T-helper 22 cell (primary cell): ENCODE results near the gene CHCHD10.
"Not testable (repeated sequence)": the region's sequence is repeated elsewhere in the genome, so short reads cannot be mapped to it uniquely, and the experiment has no call there.

Experiments used
- DNase-seq: peaks from one replicate; pipeline ENCODE4 v3.0.0-alpha.2; 2020; ENCODE audit warnings: low read depth

Gene CHCHD10

DNA sequence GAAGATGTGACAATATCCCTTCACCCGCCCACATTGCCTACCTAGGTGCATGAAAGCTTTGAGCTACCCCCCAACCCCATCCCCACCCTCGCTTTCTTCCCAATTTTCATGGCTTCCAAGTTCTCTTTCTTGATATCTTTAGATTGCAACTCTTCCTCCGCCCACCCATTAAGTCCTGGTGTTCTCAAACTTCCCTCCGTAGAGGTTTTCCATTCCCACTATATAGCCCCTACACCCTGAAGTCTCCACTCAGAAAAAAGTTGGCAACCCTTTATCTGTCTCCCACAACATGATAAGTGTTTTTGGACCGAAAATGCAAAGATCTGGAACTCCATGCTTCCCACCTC is 17.4 kb downstream of the CHCHD10 start:
- DNase-seq, result no peak

DNA sequence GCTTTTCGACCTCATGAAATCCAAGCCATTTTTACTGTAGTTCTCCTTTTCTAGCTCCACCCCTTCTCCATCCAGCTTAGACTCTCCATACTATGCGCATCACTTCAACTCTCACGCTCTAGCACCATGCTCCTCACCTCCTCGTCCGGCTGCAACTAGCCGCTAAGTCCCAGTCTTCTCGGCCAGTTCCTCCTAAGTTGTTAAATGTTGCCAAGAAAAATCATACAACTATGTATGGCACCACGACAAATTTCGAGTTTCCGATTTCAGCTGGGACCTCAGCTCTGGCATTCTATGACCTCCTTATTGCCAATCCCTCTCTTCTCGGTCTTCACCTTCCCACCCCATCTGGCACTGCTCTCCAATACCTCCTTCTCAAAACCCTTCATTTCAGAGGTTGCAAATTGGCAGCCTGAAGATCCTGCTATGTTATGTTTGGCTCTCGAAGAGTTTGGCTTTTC is 17.9 kb downstream of the CHCHD10 start:
- no peak for DNase-seq

DNA sequence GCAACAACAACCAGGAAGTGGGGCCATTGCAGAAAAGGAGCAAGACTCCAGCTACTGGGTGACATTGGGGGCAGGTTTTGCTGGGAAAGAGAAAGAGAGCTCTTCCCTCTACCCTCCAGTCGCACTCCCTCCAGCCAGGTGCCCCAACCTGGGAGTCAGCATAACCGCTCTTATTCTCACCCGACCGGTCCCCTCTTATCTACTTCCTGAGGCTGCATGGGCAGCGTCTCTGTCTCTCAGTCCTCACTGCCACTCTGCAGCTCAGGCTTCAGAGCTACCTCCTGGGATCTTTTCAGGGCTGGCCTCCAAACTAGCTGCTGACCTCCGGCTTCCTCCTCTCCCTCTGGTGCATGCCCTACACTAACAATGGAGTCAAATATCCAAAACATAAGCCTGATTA is 22.0 kb downstream of the CHCHD10 start:
- DNase-seq, result no peak

DNA sequence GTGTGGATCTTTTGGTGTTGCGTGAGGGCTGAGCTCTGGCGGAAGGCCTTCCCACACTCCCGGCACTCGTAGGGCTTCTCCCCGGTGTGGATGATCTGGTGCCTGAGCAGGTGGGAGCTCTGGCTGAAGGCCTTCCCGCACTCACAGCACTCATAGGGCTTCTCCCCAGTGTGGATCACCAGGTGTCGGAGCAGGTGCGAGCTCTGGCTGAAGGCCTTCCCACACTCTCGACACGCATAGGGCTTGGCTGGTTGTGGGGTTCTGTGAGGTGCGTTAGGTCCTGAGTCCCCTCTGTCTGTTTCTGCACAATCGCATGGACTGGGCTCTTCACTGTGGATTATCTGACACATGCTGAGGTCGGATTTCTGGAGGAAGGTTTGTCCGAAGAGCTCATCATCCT is 23.3 kb downstream of the CHCHD10 start:
- no peak for DNase-seq

DNA sequence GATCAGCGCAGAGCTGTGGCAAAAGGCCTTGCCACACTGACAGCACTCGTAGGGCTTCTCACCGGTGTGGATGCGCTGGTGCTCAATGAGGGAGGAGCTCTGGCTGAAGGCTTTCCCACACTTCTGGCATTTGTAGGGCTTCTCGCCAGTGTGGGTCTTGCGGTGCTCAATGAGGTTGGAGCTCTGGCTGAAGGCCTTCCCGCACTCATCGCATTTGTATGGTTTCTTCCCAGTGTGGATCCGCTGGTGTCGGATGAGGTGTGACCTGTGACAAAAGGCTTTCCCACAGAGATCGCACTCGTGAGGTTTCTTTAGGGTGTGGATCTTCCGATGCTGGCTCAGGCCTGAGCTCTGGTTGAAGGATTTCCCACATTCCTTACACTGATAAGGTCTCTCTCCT is 23.8 kb downstream of the CHCHD10 start:
- no peak for DNase-seq

DNA sequence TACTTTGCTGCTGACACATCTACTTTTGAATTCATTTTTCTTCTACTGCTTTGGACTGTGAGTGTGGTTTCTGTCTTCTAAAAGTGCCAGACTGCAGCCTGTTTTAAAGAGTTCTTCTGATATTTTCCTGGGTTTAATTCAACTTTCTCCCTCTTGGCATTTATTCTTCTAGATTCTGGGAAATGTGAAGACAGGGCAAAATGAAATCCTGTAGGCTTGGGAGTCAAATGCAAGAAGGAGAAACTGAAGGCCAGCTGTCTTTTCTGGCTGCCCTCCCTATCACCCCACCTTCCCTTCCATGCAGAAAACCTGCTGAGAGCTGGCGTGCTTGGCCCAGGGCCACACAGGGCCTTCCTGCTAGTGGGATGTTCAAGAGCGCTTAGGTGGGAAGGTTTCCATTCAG is 24.5 kb downstream of the CHCHD10 start:
- DNase-seq, result no peak

DNA sequence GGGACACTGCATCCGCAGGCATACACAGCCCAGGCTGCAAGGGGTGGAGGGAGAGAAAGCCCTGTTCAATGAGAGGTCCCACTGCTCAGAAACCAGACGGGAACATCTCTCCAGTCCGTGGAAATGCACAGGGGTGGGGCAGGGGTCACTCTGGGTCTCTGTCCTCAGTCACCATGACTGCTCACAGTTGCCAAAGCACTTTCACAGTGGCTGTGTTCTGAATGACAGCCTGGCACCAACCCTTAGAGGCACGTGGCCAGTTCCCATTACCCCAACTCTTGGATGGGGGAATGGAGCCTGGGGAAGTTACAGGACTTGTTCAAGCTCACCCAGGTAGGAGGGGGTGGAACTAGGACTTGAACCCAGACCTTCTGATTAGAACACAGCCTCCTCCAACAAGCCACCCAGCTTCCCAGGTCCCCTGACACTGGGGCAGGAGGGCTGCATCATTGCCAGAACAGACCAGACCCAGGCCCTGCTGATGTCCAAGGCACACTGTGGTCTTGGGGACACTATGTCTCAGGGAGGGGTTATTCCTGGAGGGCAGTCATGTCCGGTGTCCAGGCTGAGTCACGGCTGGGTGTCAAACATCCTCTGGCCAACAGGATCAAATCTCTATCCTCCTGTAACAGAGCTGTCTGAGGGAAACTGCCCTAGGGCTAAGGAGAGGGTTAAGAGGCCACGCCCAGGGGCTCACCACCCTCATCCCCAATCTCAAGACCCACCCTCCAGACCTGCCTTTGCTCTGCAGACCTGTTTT is 25.1 kb downstream of the CHCHD10 start:
- DNase-seq, result no peak

DNA sequence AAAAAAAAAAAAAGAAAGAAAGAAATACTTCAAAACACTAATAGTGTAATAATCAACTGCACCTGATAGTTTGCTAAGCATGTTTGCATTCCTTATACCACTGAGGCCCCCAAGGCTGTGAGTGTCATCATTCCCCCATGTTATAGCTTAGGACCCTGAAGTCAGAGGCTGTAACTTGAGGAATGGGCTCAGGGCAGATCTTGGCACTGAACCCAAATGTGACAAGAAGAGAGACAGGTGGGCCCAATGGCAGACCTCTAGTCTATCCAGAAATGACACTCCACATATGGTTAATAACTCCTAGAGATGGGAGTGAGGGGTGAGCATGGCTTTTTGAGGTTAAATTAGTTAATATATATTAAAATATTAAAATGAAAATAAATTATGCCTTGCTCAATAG is 30.1 kb downstream of the CHCHD10 start:
- DNase-seq, result no peak

DNA sequence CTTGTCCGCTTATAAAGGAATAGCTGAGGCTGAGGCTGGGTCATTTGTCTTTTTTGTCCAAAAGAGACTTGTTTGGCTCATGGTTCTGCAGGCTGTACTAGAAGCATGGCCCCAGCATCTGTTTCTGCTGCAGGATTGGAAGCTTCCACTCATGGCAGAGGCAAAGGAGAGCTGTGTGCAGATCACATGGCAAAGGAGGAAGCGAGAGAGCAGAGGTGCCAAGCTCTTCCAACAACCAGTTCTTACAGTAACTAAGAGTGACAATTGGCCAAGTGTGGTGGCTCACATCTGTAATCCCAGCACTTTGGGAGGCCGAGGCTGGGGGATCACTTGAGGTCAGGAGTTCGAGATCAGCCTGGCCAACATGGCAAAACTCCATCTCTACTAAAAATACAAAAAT is 39.7 kb downstream of the CHCHD10 start:
- DNase-seq, result not testable (repeated sequence)

DNA sequence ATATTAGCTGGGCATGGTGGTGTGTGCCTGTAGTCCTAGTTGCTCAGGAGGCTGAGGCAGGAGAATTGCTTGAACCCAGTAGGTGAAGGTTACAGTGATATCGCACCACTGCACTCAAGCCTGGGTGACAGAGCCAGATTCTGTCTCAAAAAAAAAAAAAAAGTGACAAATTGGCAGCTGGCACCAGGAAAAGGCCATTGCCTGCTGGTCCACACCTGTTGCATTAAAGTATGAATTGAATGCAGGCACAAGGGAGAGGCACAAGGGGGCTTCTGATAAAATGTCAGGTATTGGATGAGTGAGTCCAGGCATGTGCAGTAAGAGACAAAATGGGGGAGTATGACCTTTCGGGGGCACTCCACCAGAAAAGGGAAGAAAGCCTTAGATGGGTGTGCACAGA is 45.0 kb downstream of the CHCHD10 start:
- DNase-seq, result no peak

DNA sequence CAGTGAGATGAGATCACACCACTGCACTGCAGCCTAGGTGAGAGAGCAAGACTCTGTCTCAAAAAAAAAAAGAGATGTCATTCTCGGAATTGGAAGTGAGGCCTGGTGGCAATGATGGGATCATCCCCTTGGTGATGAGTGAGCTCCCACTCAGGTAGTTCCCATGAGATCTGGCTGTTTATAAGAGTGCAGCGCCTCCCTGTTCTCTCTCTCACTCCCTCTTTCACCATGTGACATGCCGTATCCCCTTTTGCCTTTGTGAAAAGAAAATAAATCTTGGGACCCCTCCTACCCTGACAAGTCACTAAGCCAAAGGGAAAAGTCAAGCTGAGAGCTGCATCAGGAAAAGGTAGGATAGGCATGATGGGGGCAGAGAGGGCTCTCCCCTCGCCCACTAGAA is 45.6 kb downstream of the CHCHD10 start:
- DNase-seq, result no peak

DNA sequence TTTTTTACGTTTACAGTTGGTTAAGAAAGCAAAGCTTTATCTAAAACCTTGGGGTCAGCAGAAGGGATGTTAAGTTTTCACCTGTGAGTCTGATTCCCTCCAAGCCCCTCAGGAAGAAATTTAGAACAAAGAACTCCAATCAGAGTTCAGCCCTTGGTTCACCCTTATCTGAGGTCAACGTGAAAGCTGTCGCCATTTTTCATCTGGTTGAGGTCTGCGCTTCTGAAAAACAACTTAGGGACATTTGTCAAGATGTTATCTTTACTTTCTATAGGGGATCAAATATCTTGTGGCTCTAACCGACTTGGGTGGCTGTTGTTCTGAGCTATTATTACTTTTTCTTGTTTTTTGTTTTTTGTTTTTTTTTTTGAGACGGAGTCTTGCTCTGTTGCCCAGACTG is 46.9 kb downstream of the CHCHD10 start:
- no peak for DNase-seq

DNA sequence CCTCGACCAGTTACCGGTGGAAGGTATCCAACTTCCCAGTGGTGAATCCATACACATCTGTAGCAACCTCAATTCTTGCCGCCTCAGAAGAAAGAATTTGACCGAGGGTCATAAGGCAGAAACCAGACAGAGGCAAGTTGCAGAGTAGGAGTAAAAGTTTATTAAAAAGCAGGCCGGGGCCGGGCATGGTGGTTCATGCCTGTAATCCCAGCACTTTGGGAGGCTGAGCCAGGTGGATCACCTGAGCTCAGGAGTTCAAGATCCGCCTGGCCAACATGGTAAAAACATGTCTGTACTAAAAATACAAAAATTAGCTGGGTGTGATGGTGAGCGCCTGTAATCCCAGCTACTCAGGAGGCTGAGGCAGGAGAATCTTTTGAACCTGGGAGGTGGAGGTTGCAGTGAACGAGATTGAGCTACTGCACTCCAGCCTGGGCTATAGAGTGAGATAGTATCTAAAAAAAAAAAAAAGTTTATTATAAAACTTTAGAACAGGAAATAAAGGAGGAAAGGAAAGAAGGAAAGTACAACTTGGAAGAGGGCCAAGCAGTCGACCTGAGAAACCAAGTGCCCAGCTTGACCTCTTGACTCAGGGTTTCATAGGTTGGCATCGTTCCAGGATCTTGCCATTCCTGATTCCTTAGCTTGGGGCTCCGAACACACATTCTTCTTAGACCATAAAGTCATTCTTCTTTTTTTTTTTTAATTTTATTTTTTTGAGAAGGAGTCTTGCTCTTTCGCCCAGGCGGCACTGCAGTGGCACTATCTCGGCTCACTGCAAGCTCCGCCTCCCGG is 49.2 kb downstream of the CHCHD10 start:
- no peak for DNase-seq

DNA sequence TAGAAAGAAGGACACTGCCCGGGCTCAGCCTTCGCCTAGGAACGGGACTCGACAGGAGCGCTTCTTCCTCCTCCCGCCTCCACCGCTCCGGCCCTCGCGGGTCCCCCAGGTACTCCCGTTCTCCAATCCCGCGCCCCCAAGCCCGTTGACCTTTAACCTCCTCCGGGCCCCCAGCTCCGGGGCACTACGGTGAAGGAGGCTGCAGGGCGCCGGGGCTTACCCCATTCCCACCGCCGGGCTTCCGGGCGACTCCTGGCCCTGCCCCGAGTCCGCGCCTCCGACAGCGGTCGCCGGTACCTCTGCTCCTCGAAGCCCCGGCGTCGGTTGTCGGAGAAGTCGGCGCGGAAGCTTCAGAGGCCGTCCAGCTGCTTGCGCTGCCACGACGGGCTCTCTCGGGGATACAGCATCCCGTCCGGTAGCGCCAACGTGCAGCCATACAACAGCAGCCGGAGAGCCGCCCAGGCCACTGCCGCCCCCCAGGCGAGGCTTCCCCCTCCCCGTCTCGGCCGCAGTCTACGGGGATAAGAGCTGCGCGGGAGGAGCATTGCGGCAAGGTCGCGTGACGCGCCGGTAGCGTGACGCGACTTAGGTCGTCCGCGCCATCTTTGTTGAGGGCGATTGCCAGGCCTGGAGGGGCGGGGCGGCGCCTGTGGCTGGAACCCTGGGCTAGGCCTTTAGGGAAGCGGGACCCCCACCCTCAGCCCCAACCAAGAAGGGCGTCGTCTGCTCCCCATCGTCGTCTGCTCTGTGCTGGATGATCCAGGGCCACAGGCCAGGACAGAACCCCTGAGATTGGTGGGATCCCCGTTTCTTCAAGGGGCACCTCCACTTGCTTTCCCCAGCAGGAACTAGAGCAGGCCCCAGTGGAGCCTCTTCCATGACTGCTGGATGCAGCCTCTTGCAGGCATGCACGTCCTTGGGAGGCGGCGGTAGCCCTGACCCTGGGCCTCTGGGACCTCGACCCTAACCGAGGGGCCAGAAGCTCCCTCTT is 50.7 kb downstream of the CHCHD10 start:
- DNase-seq, result peak; percentile 71
